ENCODE results near the gene C1orf115. TPM values are rescaled to one million over a fixed set of nuclear protein-coding genes. Genes with fewer than 3 reads are reported as not detected.

The C1orf115 gene
- total and polyA plus RNA-seq, 2 of the 4 experiments (the other 2 are of a cell fraction): 0.07 to 0.18 TPM

GRCh38 chr1:220666349-220666748, 23.8 kb upstream of the C1orf115 start:
- no peak overlapping the region for H3K56ac ChIP-seq (ENCODE audit: extremely low read depth, insufficient read depth, low read length)
- TF ChIP-seq RAD21 (IDR thresholded peaks at IDR 0.05; ENCODE audit: low read length): no peak
- TF ChIP-seq MXI1 (IDR thresholded peaks at IDR 0.05; ENCODE audit: borderline replicate concordance, low read depth, low read length): no peak
- TF ChIP-seq SMC3 (IDR thresholded peaks at IDR 0.05; ENCODE audit: low read depth, low read length): no peak
- TF ChIP-seq CHD1 (IDR thresholded peaks at IDR 0.05; ENCODE audit: low read depth, low read length): no peak
- no peak for TF ChIP-seq POLR2A (IDR thresholded peaks at IDR 0.05; ENCODE audit: low read depth, low read length)
- no peak for TF ChIP-seq RFX5 (IDR thresholded peaks at IDR 0.05; ENCODE audit: low read depth, low read length)
- no peak for TF ChIP-seq RCOR1 (IDR thresholded peaks at IDR 0.05; ENCODE audit: insufficient replicate concordance, low read length)
- no peak for TF ChIP-seq FOS (IDR thresholded peaks at IDR 0.05; ENCODE audit: low read depth, low read length)
- no peak for TF ChIP-seq MAFK (IDR thresholded peaks at IDR 0.05; ENCODE audit: low read depth, low read length)
- TF ChIP-seq CTCF (conservative IDR thresholded peaks at IDR 0.05; ENCODE audit: low read depth, low read length): no peak
- no peak for TF ChIP-seq MAZ (IDR thresholded peaks at IDR 0.05; ENCODE audit: borderline replicate concordance, low read depth, low read length)
- TF ChIP-seq NFE2L2 (IDR thresholded peaks at IDR 0.05; ENCODE audit: low read depth, low read length): no peak
- TF ChIP-seq ELK1 (IDR thresholded peaks at IDR 0.05; ENCODE audit: borderline replicate concordance, low read depth, low read length): no peak
- TF ChIP-seq CEBPB (IDR thresholded peaks at IDR 0.05; ENCODE audit: low read depth, low read length): no peak
- TF ChIP-seq BHLHE40 (IDR thresholded peaks at IDR 0.05; ENCODE audit: low read depth, low read length): no peak
- no peak for TF ChIP-seq USF2 (IDR thresholded peaks at IDR 0.05; ENCODE audit: low read depth, low read length)
- ChIA-PET CTCF (no interaction called here), POLR2A (ENCODE audit: unreplicated experiment) (no interaction called here)
- no peak overlapping the region for H3K4ac ChIP-seq (ENCODE audit: low read depth, low read length)
- no peaks in the 10 kb centered on the region for H3K36me3 ChIP-seq (ENCODE audit: control insufficient read depth, insufficient read depth, low read length)
- H4K8ac ChIP-seq (ENCODE audit: low read depth in 2 of 2, low read length in 2 of 2): no peak overlapping the region
- DNase-seq (no peak), ATAC-seq (ENCODE audit: low read depth) (no peak)
- WGBS, 2 experiments (ENCODE audit: extremely low coverage in 2 of 2, insufficient read length in 1 of 2): 67% methylated on average over 1 of the region's 3 CpGs; no CpG with 5 or more reads in 1 of the 2 experiments
- no peaks in the 10 kb centered on the region for H3K9me1 ChIP-seq (ENCODE audit: insufficient read depth, low read length)
- H4K91ac ChIP-seq (ENCODE audit: insufficient read depth, low read depth, low read length): no peak overlapping the region
- intact Hi-C loops (cut with micrococcal nuclease): no loop called here
- no peaks in the 10 kb centered on the region for H3K9me3 ChIP-seq (ENCODE audit: control insufficient read depth, insufficient read depth, low read length)
- dilution Hi-C loops (cut with HindIII; ENCODE audit: low sequenced_read_pairs, unreplicated experiment): no loop called here
- no peak overlapping the region for H2AFZ ChIP-seq (replicated peaks; ENCODE audit: low read length, poor library complexity)
- H3K4me1 ChIP-seq (ENCODE audit: control insufficient read depth, insufficient read depth, low read length): no peaks in the 10 kb centered on the region
- H3K79me1 ChIP-seq (ENCODE audit: low read depth in 1 of 2, low read length in 2 of 2): no peaks in the 10 kb centered on the region
- no peak overlapping the region for H3K23ac ChIP-seq (ENCODE audit: low read depth, low read length)
- no peak overlapping the region for H2AK9ac ChIP-seq (replicated peaks; ENCODE audit: low read depth, low read length, poor library complexity)
- H3K4me3 ChIP-seq (ENCODE audit: insufficient read depth, low read depth, low read length): no peak overlapping the region
- in situ Hi-C loops (cut with MboI; ENCODE audit: low sequenced_read_pairs): no loop called here
- no peak overlapping the region for H2BK120ac ChIP-seq (ENCODE audit: low read depth, low read length)
- H3K18ac ChIP-seq (ENCODE audit: low read depth, low read length): no peak overlapping the region
- H4K20me1 ChIP-seq (ENCODE audit: insufficient read depth, low read length): no peaks in the 10 kb centered on the region
- no peak overlapping the region for H3K9ac ChIP-seq (ENCODE audit: low read depth, low read length)
- no peak overlapping the region for H2BK15ac ChIP-seq (ENCODE audit: low read depth, low read length)
- H4K5ac ChIP-seq (ENCODE audit: low read depth, low read length): no peak overlapping the region
- H2BK20ac ChIP-seq (ENCODE audit: low read depth, low read length): no peak overlapping the region
- BruUV-seq (replicated peaks): no TSS peak
- no peak overlapping the region for H2BK5ac ChIP-seq (ENCODE audit: low read depth, low read length, poor library complexity, severe bottlenecking)
- no peak overlapping the region for H3K14ac ChIP-seq (replicated peaks; ENCODE audit: low read depth, low read length)
- H3K4me2 ChIP-seq (ENCODE audit: low read depth, low read length): no peak overlapping the region
- H3K27me3 ChIP-seq (ENCODE audit: control insufficient read depth, insufficient read depth, low read length): no peaks in the 10 kb centered on the region
- H2AK5ac ChIP-seq (ENCODE audit: low read depth, low read length): no peak overlapping the region
- no peak overlapping the region for H3K27ac ChIP-seq (ENCODE audit: insufficient read depth, low read length)
